Measurements from ENCODE around the gene CELA2B.
"Not testable (repeated sequence)": the region's sequence is repeated elsewhere in the genome, so short reads cannot be mapped to it uniquely, and the experiment has no call there.

CELA2B gene

DNA sequence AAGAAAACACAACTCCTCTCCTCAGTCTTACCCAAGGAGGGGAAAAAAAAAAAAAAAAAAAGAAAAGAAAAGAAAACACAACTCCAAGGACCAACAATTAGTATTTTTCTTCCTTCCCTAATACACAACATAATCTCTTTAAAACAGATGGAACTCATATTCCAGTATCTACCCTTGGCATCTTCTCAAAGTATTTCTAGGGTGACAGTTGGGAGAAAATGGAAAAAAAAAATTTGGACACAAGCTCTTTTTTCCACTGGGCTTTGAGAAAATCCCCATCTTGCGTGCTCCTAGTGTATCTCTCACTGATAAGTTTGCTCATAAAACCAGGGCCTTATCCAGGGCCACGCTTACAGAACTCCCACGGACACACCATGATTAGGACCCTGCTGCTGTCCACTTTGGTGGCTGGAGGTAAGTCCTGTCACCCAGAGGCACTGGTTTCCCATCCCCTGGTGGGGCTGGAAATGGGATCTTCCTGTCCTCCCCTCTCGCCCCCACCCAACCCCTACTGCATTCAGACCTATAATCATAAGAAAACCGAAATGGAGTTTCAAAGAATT, at the start of gene CELA2B:
Gene CELA2B (plus strand): TSS at position 353 of the 563 bp plus-strand sequence. CDS start 22 bp downstream, at position 375.
- DNase-seq: no peak

DNA sequence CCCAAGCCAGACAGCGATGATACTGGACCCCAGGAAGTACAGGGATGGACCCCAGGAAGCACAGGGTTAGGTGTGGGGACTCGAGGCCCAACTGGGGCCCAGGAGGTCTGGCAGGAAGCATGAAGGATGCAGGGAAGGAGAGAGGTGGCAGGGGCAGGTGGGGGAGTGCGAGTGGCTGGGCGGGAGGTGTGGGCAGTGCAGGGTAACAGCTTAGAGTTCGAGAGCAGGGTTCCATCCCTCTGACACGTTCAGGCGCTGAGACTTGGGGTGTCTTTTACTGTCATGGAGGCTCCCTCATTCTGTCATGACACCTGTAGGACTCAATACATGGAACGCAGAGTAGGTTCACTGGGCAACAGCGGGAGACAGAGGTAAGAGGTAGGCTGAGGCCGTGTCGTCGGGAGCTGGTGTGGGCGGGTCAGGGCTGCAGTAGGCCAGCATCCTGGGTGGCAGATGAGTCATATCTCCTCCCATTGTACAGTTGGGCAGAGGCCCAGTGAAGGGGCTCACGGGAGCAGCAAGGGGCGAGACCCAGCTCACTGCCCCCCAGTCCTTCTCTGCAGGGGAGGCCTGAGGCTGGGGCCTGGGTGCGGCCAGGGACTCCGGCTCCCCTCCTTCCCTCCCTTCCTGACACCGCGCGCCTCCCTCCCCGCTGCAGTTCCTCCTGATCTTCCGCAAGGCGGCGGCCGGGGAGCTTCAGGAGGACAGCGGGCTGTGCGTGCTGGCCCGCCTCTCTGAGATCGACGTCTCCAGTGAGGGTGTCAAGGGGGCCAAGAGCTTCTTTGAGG, 49.2 kb upstream of the CELA2B start:
- DNase-seq: no peak

DNA sequence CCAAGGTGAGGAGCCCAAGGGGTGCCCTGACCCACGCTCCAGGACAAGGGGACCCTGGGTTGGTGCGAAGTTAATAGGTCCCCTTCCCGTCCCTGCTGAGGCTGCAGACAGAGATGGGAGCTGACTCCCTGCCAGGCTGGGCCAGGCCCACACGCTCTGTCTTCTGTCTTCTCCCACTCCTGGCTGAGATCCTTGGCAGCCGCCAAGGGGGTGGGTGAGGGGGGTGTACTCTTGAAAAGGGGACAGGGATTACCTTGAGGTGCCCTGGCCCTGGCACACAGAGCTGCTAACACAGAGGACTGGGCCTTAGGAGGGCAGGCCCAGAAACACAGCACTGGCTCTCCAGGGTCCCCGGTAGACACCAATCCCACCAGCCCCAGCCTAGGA, 48.6 kb upstream of the CELA2B start:
- no peak for DNase-seq

DNA sequence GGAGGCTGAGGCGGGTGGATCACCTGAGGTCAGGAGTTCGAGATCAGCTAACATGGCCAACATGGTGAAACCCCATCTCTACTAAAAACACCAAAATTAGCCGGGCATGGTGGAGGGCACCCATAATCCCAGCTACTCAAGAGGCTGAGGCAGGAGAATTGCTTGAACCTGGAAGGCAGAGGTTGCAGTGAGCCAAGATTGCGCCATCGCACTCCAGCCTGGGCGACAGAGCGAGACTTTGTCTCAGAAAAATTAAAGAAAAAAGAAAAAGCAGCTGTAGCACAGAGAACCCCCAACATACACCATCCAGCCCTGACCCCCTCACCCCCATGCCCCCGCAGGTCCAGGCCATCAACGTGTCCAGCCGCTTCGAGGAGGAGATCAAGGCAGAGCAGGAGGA, 47.7 kb upstream of the CELA2B start:
- DNase-seq: not testable (repeated sequence)

DNA sequence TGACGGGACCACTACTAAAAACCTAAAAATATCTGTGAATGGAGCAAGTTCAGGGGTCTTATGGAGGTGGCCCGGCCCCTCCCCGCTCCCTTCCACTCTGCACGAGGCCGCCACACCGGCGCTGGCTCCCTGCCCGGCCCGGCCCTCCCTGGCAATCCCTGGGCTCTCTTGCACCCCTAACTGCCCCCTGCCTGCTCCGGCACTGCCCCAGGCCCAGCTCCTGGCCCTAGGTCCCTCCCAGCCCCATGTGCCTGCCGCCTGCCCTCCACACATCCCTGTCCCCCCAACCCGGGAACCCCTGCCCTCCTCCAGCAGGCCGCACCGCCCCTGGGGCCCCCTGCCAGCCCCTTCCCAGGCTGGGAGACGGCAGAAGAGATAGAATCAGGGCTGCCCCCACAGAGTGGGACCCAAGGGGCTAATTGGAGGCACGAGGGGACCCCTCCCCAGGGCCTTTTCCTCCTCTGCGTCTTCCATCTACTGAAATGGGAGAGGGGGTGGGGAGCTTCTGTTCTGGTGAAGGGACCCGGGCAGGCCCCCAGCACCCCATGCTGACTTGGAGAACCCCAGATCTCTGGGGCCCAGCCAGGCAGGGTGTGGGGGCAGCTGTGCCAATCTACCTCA, 47.0 kb upstream of the CELA2B start:
- no peak for DNase-seq

DNA sequence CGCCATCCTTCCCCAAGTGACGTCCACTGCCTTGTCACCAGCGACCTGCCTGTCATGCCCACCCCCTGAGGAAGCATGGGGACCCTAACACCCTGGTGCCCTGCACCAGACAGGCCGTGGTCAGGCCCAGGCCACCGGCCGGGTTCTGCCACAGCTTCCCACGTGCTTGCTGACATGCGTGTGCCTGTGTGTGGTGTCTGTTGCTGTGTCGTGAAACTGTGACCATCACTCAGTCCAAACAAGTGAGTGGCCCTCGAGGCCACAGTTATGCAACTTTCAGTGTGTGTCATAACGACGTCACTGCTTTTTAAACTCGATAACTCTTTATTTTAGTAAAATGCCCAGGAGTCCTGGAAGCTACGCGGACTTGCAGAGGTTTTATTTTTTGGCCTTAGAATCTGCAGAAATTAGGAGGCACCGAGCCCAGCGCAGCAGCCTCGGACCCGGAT, 46.2 kb upstream of the CELA2B start:
- DNase-seq: no peak

DNA sequence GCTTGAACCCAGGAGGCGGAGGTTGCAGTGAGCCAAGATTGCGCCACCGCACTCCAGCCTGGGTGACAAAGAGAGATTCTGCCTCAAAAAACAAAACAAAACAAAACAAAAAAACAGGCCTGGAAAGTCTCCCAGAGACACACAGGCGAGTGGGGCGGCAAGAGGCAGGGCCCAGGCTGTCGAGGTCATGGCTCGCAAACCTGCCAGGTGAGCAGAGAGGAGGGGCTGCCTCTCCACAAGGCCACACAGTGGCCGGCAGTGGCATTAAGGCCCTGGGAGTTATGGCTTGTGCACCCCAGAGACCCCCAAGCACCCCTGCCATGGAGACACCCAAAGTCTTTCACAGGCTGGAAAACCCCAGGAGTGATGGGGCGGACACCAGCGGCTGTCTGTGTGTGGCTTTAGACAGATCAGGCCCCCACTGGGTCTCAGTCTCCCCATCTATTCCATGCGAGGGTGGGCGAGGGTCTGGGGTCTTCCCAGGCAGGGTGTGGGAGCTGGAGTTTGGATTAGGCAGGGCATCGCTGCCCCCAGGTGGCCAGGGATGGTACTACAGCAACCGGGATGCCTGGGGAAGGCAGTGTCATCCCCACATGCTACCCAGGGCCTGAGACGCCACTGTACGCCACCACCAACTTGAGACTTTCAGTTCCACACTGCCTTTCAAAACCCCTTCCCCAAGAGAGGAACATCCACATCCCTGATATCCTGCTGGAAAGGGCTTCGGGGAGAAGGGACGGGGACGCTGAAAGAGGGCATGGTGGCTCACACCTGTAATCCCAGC, 44.9 kb upstream of the CELA2B start:
- DNase-seq: peak; percentile 23 to 67

DNA sequence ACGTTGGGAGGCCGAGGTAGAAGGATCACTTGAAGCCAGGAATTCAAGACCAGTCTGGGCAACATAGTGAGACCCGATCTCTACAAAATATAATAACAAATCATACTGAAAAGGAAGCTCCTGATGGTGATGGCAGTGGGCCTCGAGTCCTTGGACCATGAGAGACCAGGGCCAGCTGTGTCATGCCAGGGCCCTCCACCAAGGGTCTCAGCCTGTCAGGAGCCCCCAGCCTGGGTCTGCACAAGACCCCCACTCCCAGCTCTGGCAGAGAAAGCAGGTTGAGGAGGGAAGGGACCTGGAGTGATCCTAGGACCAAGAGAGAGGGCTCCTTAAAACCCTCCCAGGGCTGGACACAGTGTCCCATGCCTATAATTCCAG, 44.3 kb upstream of the CELA2B start:
- no peak for DNase-seq

DNA sequence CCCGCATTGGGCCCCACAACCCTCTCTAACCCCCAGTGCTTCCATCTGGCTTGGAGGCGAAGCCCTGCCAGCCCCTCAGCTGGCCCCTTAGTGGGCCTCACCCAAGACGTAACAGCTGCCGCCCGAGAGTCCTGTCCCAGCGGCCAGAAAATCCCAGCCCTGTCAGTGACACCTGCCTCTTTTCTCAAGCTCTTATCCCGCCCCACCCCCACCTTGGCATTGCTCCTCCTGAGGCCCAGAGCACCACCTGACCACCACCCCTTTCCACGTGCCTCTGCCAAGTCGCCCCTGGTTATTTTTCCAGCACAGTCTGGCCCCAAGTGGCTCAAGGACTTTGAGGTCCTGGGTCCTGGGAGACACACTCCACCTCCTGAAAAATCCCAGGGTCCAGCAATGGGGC, 43.6 kb upstream of the CELA2B start:
- no peak for DNase-seq

DNA sequence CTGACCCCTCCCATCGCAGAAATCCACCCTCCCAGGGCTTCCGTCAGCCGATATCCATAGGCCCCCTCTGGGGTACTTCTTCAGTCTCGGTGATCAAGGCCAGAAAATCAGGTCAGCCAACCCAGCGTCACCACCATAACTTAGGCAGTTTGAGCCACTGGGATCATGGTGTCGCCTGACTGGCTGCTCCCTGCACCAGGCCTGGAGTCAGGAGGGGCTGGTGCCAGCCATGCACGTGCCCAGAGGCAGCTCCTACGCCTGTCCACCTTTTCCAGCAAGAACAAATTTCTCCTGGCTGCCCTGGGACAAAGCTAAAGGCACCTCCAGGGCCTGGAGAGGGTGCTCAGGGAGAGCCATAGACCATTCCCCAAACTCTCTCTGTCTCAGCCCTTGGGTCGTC, 42.4 kb upstream of the CELA2B start:
- no peak for DNase-seq

DNA sequence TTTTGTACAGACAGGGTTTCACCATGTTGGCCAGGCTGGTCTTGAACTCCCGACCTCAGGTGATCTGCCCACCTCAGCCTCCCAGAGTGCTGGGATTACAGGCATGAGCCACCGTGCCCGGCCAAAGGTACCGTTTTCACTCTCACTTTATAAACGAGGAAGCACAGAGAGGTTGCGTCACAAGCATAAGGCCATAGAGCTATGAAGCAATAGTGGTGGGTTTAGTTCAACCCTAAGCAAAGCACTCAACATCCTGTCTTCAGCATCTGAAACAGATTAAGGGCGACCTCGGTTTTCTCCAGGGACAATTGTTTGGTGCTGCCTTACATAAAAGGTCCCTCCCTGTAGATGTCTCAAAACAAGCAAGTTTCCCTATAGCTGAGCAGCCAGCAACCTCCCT, 41.2 kb upstream of the CELA2B start:
- DNase-seq: not testable (repeated sequence)

DNA sequence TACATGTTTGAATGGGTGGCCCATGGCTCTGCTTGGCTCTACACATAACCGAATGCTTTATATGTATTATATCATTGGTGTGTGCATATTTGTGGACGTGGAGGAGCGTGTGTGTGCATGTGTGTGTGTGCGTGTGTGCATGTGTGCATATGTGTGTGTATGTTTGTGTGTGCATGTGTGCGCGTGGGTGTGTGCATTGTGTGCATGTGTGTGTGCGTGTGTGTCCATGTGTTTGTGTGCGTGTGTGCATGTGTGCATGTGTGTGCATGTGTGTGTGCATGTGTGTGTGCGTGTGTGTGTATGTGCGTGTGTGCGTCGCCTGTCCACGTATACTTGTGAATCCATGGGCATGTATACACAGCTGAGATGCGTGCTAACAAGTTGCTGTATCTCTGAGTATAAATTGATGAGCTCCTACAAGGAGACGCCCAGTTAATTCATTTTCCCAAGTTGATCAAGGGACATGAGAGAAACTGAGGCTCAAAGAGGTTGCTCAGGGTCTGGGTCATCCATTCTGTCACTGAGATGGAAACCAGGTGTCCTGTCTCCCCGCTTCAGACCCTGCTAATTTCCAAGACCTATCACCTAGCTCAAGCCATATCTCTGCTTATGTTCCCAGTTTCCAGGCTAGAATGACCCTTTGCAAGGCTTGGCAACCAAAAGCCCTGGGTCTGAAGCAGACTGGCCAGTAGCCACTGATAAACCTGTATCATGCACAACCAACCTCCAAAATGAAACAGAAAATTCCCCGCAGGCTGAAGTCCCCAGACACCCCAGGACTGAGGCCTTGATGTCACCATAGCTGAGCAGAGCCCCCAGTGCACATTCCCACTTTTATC, 40.4 kb upstream of the CELA2B start:
- DNase-seq: no peak

DNA sequence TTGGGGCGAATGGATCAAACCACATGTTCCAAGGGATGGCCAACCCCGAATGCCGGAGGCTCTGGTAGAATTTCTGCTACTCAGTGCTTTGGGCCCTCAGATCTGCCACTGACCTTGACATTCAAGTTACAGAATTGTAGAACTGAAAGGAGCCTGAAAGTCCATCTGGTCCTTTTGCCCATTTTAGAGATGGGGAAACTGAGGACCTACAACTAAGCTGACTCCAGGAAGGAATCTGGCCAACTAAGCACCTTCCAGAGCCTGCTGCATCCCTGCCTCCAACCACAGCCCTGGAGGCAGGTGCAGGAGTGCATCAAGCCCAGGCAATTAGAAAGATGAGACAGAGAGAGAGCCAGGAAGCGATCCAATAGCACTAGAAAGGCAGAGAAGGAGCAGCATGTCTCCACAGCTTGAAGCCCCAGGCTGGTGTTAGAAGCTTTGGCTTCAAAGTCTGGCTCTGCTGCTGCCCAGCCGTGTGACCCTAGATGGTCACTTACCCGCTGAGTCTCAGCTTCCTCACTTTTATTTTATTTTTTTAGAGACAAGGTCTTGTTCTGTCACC, 38.9 kb upstream of the CELA2B start:
- no peak for DNase-seq

DNA sequence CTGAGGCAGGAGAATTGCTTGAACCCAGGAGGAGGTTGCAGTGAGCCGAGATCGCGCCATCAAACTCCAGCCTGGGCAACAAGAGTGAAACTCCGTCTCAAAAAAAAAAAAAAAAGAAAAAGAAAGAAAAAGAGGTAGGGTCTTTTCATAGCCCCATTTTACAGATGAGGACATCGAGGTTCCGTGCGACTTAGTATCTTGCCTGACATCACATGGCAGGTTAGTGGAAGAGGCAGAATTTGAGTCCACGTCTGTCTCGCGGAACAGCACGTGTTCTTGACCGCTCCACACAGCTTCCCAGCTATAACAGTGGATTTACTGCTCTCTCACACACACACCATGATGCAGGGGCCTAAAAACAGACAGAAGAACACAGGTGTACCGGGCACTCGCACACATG, 36.6 kb upstream of the CELA2B start:
- no peak for DNase-seq

DNA sequence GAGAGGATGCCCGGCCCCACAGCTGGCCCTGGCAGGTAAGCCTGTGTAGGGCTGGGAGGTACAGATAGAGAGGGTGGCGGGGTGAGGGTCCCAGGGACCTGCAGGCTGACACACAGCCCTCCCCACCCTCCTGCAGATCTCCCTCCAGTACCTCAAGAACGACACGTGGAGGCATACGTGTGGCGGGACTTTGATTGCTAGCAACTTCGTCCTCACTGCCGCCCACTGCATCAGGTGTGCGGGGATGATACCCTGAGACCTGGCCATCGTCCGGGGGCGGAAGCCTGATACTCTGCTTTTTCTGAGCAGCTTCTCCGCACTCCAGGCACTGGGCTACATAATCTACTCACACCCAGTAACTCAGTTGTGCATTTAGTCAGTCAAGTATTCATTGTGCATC, 35.5 kb upstream of the CELA2B start:
- no peak for DNase-seq

DNA sequence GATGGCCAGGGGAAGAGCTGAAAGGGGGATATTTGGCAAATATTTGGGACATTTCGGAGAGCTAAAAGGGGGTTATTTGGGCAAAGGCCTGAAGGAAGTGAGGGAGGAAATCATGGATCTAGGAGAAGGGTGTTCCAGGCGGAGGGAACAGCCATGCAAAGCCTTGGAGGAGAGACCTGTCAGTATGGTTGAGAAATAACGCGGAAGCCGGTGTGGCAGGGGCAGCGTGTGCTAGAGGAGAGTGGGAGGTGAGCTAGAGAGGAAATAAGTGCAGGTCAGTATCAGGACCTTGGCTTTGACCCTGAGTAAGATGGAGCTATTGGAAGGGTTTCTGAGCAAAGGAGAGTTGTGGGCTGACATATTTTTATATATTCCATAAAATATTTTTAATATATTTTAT, 34.7 kb upstream of the CELA2B start:
- DNase-seq: no peak

DNA sequence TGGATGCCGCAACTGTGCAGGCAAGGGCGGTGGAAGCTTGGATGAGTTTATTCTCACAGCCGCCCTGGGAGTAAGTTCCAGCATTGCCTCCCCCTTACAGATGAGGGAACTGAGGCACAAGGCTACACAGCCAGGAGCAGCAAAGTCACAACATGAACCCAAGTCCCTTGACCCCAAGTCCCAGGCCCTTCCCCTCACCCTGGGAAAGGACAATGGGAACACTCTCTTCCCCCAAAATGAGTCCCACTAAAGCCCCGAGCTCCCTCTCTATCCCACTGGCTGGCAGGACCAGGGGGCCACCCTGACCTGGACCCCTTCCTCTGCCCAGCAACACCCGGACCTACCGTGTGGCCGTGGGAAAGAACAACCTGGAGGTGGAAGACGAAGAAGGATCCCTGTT, 33.8 kb upstream of the CELA2B start:
- DNase-seq: no peak

DNA sequence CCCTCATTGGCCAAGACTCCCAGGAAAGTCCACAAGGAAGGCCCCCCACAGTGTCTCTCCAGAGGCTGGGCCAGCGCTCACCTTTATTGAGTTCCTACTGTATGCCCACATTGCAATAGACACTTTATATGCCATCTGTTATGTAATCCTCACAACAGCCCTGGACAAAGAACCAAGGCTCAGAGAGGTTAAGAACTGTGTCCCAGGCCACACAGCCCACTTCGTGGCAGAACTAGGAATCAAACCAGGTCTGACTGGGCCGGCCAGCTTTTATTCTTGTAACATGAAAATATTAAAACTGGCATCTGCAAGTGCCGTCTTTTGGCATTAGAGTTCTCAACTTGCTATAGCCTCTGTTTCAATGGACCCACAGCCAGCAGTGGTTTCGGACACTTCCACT, 33.1 kb upstream of the CELA2B start:
- DNase-seq: no peak

DNA sequence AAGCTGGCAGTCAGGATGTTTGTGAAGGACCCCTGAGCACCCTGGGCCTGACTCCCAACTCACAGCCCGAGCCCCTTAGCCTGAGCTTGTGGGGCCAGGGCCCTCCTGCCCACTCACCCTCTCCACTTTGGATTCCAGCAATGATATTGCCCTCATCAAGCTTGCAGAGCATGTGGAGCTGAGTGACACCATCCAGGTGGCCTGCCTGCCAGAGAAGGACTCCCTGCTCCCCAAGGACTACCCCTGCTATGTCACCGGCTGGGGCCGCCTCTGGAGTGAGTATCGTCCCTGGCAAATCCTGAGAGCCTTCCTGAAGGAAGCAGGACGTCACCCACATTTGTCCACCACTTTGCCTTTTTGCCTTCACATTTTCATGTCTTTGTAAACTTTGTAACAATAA, 32.6 kb upstream of the CELA2B start:
- no peak for DNase-seq

DNA sequence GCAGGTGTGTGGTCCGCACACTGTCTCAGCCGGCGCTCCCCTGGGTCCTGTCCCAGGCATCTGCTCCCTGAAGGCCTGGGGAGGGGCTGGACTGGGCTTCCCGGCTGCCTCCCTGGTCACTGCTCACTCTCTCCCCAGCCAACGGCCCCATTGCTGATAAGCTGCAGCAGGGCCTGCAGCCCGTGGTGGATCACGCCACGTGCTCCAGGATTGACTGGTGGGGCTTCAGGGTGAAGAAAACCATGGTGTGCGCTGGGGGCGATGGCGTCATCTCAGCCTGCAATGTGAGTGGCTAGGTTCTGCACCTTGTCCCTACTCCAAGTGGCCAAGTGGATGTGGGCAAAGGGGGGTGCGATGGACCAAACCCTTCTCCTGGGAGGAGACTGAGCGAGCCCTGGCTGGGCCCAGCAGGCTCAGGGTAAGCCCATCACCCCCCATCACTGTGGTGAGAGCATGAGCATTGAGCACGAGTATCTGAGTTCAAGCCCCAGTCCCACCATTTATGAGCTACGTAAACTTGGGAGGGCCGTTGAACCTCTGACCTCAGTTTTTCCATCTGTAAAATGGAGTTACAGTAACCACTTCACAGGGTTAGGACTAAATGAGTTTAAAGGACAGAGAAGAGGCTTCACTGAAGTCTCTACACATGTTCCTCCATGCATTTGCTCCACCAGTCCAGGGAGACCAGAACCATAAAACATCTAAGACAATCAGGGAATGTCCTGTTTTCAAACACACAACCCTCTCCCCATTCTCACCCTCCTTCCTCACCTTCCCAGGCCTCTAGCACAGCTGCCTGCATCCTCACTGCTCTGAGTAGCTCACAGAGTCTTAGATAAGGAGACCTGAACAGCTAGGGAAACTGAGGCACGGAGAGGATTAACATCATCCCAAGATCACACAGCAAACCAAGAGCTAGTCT, 31.2 kb upstream of the CELA2B start:
- DNase-seq: no peak
